ENCODE measurements around the gene CEACAM16.
"Not testable (repeated sequence)": the region's sequence is repeated elsewhere in the genome, so short reads cannot be mapped to it uniquely, and the experiment has no call there.

Gene CEACAM16

DNA sequence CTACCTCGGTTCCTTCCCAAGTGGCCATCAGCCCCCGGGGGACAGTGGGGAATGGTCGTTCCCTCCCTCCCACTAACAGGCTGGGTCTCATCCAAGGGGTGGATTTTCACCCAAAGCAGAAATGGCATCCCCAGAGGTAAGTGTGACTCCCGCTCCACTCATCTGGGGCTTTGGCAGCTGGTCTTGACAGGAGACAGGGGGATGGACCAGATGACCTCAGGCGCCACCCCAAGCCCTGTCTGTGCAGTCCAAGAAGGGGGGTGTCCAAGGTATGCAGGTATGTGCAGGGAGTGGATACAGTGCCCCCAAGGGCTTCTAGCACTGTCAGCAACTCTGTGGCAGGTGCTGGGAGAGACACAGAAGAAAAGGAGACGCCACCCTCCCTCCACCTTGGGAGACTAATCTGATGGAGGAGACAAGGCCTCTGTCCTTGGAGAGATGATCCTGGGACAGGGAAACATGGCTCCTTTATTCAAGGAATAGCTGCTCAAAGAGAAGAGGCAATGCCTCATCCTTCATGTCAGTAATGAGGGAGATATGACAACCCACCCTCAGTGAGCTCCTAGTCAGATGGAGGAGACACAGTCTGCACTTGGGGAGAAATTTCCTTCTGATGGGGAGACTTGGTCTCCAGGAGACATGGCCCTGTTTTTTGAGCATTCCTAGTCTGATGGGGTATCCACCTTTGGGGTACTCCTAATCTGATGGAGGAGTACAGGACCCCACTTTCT, 7.7 kb downstream of the CEACAM16 start:
- DNase-seq: no peak

DNA sequence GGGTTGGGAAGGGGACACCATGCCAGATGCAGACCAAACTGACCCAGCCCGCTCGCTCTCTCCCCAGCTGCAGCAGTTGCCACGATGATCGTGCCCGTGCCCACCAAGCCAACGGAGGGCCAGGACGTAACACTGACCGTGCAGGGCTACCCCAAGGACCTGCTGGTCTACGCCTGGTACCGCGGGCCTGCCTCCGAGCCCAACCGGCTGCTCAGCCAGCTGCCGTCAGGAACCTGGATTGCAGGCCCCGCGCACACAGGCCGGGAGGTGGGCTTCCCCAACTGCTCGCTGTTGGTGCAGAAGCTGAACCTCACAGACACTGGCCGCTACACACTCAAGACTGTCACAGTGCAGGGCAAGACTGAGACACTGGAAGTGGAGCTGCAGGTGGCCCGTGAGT, 8.8 kb downstream of the CEACAM16 start:
- DNase-seq: no peak

DNA sequence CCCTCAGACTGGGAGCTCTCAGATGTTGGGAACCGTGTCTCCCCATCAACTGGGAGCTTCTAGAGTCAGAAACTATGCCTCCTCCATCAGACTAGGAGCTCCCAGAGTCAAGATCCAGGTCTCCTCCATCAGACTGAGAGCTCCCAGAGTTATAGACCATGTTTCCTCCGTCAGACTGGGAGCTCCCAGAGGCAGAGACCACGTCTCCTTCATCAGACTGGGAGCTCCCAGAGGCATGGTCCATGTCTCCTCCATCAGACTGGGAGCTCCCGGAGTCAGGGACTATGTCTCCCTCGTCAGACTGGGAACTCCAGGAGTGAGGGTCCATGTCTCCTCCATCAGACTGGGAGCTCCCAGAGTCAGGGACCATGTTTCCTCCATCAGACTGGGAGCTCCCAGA, 10.0 kb downstream of the CEACAM16 start:
- DNase-seq: no peak

DNA sequence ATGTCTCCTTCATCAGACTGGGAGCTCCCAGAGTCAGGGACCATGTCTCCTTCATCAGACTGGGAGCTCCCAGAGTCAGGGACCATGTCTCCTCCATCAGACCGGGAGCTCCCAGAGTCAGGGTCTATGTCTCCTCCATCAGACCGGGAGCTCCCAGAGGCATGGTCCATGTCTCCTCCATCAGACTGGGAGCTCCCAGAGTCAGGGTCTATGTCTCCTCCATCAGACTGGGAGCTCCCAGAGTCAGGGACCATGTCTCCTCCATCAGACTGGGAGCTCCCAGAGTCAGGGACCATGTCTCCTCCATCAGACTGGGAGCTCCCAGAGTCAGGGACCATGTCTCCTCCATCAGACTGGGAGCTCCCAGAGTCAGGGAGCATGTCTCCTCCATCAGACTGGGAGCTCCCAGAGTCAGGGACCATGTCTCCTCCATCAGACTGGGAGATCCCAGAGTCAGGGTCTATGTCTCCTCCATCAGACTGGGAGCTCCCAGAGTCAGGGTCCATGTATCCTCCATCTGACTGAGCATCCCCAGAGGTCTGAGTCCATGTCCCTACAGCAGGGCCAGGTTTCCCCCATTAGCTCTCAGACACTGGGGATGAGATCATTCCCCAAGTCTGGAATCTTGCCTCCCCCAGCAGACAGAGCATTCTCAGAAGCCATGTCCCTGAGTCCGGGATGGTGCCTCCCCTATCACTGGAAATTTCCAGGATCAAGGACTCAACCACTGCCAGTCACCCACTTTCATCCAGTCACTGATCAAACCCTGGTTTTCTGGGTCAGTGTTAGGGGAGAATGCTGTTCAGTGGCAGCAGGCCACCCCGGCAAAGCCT, 10.7 kb downstream of the CEACAM16 start:
- not testable (repeated sequence) for DNase-seq

DNA sequence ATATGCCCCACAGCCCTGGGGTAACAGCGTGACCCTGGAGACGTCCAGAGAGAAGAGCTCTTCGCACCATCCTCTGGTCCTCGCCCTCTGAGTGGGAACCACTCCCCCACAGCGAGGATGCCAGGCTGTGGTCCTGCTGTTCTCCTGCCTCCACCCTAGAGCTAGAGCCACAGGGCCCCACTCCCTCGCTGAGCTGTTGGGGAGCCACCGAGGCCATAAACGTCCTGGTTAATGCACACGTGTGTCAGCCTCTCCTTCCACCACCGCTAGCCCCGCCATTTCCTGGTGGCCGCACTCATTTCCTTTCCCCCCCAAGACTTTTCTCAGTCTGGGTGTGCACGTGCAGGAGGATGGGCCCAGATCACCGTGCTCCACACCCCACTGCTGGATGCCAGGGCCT, 11.5 kb downstream of the CEACAM16 start:
- DNase-seq: no peak

DNA sequence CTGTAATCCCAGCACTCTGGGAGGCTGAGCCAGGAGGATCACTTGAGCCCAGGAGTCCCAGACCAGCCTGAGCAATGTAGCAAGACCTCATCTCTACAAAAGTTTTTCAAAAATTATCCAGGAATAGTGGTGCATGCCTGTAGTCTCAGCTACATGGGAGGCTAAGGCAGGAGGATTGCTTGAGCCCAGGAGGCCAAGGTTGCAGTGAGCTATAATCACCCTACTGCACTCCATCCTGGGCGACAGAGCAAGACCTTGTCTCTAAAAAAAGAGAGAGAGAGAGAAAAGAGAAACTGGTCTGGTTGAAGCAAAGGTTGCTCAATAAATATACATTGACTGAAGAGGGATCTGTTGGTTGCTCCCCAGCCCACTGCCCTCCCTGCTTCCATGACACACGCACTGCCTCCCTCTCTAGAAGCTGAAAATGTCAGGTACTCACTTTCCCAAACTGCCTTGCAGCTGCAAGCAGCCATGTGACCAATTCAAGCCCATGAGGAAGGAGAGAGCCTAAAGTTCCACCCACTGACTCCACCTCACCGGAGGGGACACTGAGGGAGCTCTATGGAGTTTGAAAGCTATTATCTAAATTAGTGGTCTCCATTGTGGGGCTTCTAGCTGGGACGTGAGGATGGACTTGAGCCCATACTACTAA, 14.0 kb downstream of the CEACAM16 start:
- no peak for DNase-seq

DNA sequence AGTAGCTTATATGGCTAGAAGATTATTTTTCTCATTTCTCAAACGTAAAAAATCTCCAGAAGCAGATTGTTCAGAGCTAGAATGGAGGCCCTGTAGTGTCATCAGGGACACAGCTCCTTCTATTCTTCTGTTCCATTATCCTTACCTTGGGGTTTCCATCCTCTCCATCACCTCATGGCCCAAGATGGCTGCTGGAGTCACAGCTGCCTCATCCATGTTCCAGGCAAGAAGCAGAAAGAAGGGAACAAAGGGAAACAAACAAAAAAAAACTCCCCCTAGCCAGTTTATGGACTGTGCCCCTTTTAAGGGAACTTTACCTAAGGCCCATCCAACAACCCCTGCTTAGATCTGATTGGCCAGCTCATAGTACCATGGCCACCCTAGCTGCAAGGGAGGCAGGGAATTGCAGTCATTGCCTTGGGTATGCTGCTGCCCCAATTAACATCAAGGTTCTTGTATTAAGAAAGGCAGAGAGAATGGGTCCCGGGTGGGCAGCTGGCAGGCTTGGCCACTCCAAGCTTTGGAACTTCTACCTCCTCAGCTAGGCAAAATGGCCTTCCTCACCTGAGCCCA, 15.7 kb downstream of the CEACAM16 start:
- DNase-seq: no peak

DNA sequence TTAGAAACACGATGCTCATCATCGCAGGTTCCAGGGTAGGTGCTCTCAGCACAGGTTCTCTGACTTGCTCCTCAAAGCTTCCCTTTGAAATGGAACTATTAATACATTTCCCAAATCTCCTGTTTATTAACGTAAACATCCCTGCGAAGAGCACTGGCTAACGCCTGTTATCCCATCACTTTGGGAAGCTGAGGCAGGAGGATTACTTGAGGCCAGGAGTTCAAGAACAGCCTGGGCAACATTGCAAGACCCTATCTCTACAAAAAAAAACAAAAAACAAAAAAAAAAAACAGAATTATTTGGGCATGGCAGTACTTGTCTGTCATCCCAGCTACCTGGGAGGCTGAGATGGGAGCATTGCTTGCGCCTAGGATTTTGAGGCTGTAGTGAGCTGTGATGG, 18.7 kb downstream of the CEACAM16 start:
- DNase-seq: no peak

DNA sequence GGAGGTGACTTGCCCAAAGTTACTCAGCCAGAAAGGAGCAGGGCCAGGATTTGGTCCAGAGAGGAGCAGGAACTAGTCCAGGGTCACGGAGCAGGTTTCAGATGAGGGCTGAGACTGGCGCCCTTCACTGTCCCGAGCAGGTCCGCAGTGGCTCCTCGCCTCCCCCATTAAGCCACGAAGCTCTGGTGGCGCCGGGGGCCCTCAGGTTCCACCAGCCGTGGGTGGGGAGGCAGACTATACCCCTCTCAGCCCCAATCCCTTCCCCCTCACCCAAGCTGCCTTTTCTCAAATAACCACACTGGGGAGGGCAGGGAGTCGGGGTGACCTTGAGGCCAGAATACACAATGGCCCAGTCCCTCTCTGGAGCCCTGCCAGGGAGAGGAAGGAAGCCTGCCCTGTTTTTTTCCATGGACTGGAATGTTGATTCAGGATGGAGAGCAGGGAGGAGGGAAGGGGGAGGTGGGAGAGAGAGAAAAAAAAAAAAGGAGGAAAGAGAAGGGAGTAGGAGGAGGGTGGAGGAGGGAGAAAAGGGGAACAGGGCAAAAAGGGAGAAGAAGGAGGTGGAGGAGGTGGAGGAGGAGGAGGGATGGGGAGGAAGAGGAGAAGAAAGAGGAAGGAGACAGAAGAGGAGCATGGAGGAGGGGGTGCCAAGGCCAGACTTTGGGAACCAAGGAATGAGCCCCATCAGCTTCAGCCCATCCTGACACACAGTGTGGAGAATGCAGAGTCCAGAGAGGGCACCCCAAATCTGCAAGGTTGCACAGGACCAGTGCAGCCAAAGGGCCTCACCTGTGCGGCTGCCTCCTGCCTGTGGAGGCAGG, 19.7 kb downstream of the CEACAM16 start:
- no peak for DNase-seq

DNA sequence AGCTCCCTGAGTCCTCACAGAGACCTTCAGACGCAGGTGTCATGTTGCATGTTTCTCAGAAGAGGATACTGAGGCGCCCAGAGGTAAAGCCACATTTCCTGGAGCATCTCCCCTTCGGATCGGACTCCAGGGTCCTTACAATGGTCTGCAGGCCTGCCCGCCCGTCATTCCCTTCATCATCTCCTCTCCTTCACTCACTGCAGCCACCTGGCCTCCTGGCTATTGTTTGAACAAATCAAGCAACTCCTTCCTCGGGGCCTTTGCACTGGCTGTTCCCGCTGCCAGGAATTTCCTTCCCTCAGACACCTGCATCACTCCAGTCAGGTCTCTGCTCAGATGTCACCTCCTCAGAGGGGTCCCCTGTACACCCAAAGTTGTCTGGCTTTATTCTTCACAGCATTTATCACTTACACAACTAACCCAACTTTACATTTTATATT, 20.3 kb downstream of the CEACAM16 start:
- DNase-seq: no peak

DNA sequence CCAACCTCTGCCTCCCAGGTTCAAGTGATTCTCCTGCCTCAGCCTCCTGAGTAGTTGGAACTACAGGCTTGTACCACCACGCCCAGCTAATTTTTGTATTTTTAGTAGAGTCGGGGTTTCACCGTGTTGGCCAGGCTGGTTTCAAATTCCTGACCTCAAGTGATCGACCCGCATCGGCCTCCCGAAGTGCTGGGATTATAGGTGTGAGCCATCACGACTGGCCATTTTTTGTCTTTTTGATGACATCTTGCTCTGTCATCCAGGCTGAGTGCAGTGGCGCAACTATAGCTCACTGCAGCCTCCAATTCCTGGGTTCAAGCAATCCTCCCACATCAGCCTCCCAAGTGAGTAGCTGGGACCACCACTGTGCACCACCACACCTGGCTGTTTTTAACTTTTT, 21.4 kb downstream of the CEACAM16 start:
- not testable (repeated sequence) for DNase-seq

DNA sequence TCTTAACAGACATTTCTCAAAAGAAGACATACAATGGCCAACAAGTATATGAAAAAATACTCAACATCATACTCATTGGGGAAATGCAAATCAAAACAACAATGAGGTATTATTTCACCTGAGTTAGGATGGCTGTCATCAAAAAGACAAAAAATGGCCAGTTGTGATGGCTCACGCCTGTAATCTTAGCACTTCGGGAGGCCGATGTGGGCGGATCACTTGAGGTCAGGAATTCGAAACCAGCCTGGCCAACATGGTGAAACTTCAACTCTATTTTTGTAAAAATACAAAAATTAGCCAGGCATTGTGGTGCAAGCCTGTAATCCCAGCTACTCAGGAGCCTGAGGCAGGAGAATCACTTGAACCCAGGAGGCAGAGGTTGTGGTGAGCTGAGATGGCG, 22.0 kb downstream of the CEACAM16 start:
- no peak for DNase-seq

DNA sequence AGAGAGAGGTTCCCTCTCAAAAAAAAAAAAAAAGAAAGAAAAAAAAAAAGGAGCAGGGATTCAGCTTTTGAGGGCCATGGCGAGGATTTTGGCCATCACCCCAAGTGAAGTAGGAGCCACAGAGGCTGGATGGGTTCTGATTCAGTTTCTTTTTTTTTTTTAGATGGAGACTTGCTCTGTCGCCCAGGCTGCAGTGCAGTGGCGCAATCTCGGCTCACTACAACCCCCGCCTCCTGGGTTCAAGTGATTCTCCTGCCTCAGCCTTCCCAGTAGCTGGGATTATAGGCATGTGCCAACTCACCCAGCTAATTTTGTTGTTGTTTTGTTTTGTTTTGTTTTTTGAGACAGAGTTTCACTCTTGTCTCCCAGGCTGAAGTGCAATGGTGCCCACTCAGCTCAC, 22.4 kb downstream of the CEACAM16 start:
- not testable (repeated sequence) for DNase-seq

DNA sequence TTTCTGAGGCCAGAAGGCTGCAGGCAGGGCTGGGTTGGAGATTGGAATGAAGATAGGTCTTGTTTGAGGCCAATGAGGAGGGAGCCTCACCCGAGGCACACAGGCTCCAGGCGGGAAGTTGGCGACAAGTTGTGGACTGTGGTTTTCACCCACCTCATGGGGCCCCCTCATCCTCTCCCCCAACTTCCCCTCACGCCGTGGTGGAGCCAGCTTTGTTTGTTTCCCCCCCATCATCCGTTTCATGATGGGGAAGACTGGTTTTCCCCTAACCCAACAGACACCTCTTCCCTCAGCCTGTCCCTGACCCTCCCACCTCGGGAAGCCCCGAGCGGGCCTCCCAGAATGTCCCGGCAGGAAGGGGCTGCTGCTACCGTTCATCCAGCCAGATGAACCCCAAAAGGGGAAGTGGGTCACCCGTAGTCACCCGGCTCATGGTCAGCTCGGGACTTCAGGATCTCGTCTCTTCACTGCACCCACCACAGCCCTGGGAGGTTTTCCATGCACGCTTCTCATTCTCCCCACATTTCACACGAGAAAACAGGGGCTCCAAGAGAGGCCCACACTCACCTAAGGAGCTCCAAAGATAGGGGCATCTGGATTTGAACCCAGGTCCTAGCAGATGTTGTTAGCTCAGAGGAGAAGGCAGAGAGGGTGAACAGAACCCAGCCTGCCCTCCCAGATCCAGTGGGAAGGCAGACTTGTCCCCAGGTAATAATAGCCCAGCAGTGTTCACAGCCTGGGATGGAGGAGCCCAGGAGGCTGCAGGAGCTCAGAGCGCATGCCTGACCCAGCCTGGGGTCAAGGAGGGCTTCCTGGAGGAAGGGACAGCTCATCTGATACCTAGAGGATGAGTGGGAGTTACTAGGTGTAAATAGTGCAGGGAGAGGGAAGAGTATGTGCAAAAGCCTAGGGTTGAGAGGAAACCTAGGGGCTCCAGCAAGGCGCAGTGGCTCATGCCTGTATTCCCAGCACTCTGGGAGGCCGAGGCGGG, 23.5 kb downstream of the CEACAM16 start:
- DNase-seq: no peak

DNA sequence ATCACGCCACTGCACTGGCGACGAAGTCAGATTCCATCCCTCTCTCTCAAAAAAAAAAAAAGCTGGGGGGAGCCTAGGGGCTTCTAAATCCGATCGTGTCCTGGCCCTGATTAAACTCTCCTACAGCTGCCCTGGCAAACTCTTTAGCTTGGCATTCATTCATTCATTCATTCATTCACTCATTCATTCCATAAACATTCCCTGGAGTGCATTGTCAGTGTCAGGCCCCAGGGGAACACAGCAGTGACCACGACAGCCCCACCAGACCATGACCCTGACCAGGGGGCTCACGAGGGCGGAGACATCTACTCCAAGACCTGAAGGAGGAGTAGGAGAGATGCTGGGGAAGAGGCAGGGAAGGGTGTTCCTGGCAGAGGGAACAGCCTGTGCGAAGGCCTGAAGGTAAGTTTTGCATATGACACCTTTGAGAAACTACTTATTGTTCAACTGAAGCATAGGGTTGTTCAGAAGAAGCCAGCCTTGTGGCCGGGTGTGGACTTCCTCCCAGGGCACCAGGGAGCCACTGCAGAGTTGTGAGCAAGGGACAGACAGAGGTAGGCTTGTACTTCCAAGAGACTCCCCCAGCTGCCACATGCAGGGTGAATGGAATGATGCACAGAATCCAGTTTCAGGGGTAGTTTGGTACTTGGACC, 24.5 kb downstream of the CEACAM16 start:
- no peak for DNase-seq

DNA sequence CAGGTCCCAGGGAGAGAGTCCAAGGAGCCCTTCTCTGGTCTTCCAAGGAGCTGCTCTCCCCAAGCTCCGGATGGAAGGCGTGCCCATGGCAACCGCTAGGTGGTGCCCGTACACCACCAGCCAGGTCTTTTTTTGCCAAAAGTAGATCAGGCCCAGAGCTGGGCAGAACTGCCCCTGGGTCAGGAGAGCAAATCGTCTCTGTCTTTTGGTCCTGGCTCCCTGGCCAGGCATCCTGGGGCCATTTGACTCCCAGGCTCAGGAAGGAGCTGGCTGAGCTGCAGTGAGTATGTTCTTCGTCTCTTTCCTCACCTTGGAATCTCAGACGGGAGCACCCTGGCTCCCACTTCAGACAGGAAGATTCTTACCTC, 25.0 kb downstream of the CEACAM16 start:
- no peak for DNase-seq

DNA sequence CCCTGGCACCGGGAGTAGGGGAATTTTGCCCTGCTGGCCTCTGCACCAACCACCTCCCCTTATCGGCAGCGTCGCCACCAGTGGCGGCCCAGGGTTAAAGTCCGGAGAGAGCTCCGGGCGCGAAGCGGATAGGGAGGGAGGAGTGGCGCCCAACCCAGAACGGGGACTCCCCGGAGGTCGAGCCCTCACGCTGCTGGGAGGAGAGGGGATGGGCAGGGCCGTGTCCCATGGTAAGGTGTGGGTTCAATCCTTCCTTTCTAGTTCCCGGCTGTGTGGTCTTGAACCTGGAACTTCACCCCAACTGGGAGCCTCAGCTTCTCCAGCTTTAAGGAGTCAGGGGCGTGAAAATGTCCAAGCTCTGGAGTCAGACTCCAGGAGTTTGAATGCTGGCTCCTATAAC, 26.3 kb downstream of the CEACAM16 start:
- DNase-seq: no peak

DNA sequence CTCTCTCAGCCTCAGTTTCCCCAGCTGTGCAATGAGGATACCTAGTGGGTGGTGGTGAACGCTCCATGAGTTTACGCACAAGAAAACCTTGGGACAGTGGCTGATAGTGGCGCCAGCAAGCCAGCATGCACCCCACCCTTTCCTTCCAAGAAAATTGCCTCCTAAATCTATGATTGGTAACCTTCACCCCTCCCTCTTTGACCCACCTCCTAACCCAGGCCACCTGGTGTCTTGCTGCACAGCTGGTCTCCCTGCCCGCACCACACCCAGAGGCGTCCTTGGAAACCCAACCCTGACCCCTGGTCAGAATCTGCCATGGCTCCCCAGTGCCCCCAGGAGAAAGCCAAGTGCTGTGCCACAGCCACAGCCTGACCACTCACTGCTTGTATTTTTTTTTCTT, 26.7 kb downstream of the CEACAM16 start:
- no peak for DNase-seq

DNA sequence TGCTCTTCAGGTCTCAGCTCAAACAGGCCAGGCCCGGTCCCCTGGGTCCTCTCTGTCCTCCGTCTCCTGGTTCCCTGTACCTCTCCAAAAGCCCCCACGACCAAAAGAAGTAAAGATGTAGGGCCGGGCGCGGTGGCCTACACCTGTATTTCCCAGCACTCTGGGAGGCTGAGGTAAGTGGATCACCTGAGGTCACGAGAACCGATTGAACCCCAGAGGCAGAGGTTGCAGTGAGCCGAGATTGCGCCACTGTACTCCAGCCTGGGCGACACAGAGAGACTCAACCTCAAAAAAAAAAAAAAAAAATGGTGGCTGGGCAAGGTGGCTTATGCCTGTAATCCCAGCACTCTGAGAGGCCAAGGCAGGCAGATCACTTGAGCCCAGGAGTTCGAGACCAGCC, 27.5 kb downstream of the CEACAM16 start:
- DNase-seq: no peak

DNA sequence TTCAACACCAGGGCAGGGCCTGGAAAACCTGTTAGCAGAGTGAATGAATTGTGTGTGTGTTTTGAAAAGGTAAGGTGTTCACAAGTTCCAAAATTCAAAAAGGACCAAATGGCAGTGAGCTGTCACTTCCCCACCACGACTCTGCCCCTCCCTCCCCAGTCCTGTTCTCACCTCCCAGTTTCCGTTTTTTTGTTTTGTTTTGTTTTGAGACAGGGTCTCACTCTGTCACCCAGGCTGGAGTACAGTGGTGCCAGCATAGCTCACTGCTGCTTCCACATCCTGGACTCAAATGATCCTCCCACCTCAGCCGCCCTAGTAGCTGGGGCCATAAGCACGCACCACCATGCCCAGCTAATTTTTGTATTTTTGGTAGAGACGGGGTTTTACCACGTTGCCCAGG, 29.2 kb downstream of the CEACAM16 start:
- no peak for DNase-seq

DNA sequence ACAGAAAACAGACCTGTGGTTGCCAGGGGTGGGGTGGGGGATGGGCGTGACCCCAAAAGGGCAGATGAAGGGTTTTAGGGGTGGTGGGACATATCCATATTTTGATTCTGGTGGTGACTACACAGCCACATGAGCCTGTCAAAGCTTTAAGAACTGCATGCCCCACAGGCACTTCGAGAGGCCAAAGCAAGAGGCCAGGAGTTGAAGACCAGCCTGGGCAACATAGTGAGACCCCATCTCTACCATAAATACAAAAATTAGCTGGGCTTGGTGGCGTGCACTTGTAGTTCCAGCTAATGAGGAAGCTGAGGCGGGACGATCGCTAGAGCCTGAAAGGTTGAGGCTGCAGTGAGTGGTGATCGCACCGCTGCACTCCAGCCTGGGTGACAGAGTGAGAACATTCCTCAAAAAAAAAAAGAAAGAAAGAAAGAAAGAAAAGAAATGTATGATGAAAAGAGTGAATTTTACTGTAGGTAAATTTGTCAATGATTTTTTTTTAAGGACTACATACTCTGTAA, 30.6 kb downstream of the CEACAM16 start:
- no peak for DNase-seq
